OCI-LY1 (cell line): ENCODE measurements around the gene FAM72C.
"Not testable (repeated sequence)": the region's sequence is repeated elsewhere in the genome, so short reads cannot be mapped to it uniquely, and the experiment has no call there.

Experiments used
- H2AFZ ChIP-seq: fragments of 200-600 bp; sonication (generic), shearing (Covaris generic); 2 replicates; pipeline ENCODE4 v1.6.0; 2014; ENCODE audit warnings: antibody characterized with exemption, mild to moderate bottlenecking, low read length
- H3F3A ChIP-seq: fragments of 200-600 bp; sonication (generic), shearing (Covaris generic); 2 replicates; pipeline ENCODE4 v1.6.0; 2014; ENCODE audit warnings: mild to moderate bottlenecking, antibody characterized with exemption, low read length, moderate library complexity; ENCODE audit not compliant: insufficient read depth
- H3K27ac ChIP-seq: fragments of 200-600 bp; sonication (generic); 2 replicates; pipeline ENCODE4 v1.5.1; 2014; ENCODE audit warnings: low read length, mixed run types, mild to moderate bottlenecking, low read depth; ENCODE audit not compliant: poor library complexity, severe bottlenecking
- H3K27me3 ChIP-seq: fragments of 200-600 bp; sonication (generic); 2 replicates; pipeline ENCODE4 v1.6.0; 2014; ENCODE audit warnings: antibody characterized with exemption, mild to moderate bottlenecking, low read length, moderate library complexity; ENCODE audit not compliant: insufficient read depth
- H3K36me3 ChIP-seq: fragments of 200-600 bp; sonication (generic); 2 replicates; pipeline ENCODE4 v1.6.1; 2014; ENCODE audit warnings: mild to moderate bottlenecking, antibody characterized with exemption, low read length, moderate library complexity, mixed read lengths; ENCODE audit not compliant: insufficient read depth
- H3K4me1 ChIP-seq: fragments of 200-600 bp; sonication (generic); 2 replicates; pipeline ENCODE4 v1.5.1; 2014; ENCODE audit warnings: mild to moderate bottlenecking, low read length, moderate library complexity; ENCODE audit not compliant: insufficient read depth, severe bottlenecking
- H3K4me2 ChIP-seq: fragments of 200-600 bp; sonication (generic), shearing (Covaris generic); 2 replicates; pipeline ENCODE4 v1.6.1; 2014; ENCODE audit warnings: low read length
- H3K4me3 ChIP-seq: fragments of 200-600 bp; sonication (generic); 2 replicates; pipeline ENCODE4 v1.5.1; 2014; ENCODE audit warnings: low read length, low read depth, mild to moderate bottlenecking, mixed read lengths; ENCODE audit not compliant: poor library complexity, severe bottlenecking
- H3K79me2 ChIP-seq: fragments of 200-600 bp; shearing (Covaris generic); 2 replicates; pipeline ENCODE4 v1.6.1; 2016; ENCODE audit warnings: mixed run types, low read length, mixed read lengths; ENCODE audit not compliant: insufficient read depth
- H3K9ac ChIP-seq: fragments of 200-600 bp; sonication (generic), shearing (Covaris generic); 2 replicates; pipeline ENCODE4 v1.6.1; 2014; ENCODE audit warnings: mild to moderate bottlenecking, low read length, mixed read lengths
- H3K9me2 ChIP-seq: fragments of 200-600 bp; sonication (generic), shearing (Covaris generic); 2 replicates; pipeline ENCODE4 v1.6.1; 2014; ENCODE audit warnings: low read depth, mild to moderate bottlenecking, low read length, mixed read lengths
- H3K9me3 ChIP-seq: fragments of 200-600 bp; shearing (Covaris generic); 2 replicates; pipeline ENCODE4 v1.6.1; 2014; ENCODE audit warnings: low read length, mixed read lengths
- H4K20me1 ChIP-seq: fragments of 200-600 bp; sonication (generic), shearing (Covaris generic); 2 replicates; pipeline ENCODE4 v1.6.0; 2016; ENCODE audit warnings: mild to moderate bottlenecking, low read length; ENCODE audit not compliant: insufficient read depth

Gene FAM72C

GRCh38 chr1:143973876-143974414, 2.2 kb upstream of the FAM72C start:
- not testable (repeated sequence) for H3K9me2 ChIP-seq, H3K9me3 ChIP-seq, H3K4me1 ChIP-seq, H3K79me2 ChIP-seq, H3F3A ChIP-seq, H3K27me3 ChIP-seq, H3K36me3 ChIP-seq, H3K9ac ChIP-seq, H2AFZ ChIP-seq, H4K20me1 ChIP-seq, H3K27ac ChIP-seq
- Histone ChIP-seq H3K4me3 (peak overlapping the region; percentile 49), H3K4me2 (peak overlapping the region; percentile 46; the same call in 1 of the 2 replicates)

- H3K27me3 ChIP-seq, H3F3A ChIP-seq, H3K79me2 ChIP-seq, H4K20me1 ChIP-seq, H3K4me1 ChIP-seq, H3K9me2 ChIP-seq, H3K9ac ChIP-seq, H3K36me3 ChIP-seq, H2AFZ ChIP-seq, H3K9me3 ChIP-seq, H3K27ac ChIP-seq, H3K4me3 ChIP-seq, H3K4me2 ChIP-seq: not testable (repeated sequence)
These were observed 1.1 kb upstream of the FAM72C start for GRCh38 chr1:143972753-143973326.

- H4K20me1 ChIP-seq, H3K27ac ChIP-seq, H3K79me2 ChIP-seq, H2AFZ ChIP-seq, H3K4me1 ChIP-seq, H3K4me2 ChIP-seq, H3K9me2 ChIP-seq, H3K9me3 ChIP-seq, H3K27me3 ChIP-seq, H3K9ac ChIP-seq, H3K4me3 ChIP-seq, H3K36me3 ChIP-seq, H3F3A ChIP-seq: not testable (repeated sequence)
These were observed 5.9 kb downstream of the FAM72C start for GRCh38 chr1:143965860-143966259.

- H3K4me2 ChIP-seq, H3K27ac ChIP-seq, H3F3A ChIP-seq, H3K27me3 ChIP-seq, H3K79me2 ChIP-seq, H3K9ac ChIP-seq, H3K4me3 ChIP-seq, H4K20me1 ChIP-seq, H2AFZ ChIP-seq, H3K9me2 ChIP-seq, H3K4me1 ChIP-seq, H3K9me3 ChIP-seq, H3K36me3 ChIP-seq: not testable (repeated sequence)
These were observed 7.5 kb downstream of the FAM72C start for GRCh38 chr1:143964294-143964693.

GRCh38 chr1:143955930-143956329, 15.9 kb downstream of the FAM72C start:
- not testable (repeated sequence) for H3K4me3 ChIP-seq, H3K36me3 ChIP-seq, H3K27me3 ChIP-seq, H4K20me1 ChIP-seq, H3K9me3 ChIP-seq, H3K9ac ChIP-seq, H2AFZ ChIP-seq, H3K4me2 ChIP-seq, H3F3A ChIP-seq, H3K4me1 ChIP-seq, H3K79me2 ChIP-seq, H3K9me2 ChIP-seq, H3K27ac ChIP-seq

GRCh38 chr1:143952913-143953312, 18.9 kb downstream of the FAM72C start:
- H3K27ac ChIP-seq, H3K9me2 ChIP-seq, H3K4me1 ChIP-seq, H4K20me1 ChIP-seq, H3K4me2 ChIP-seq, H2AFZ ChIP-seq, H3K27me3 ChIP-seq, H3F3A ChIP-seq, H3K9ac ChIP-seq, H3K9me3 ChIP-seq, H3K36me3 ChIP-seq, H3K79me2 ChIP-seq, H3K4me3 ChIP-seq: not testable (repeated sequence)

GRCh38 chr1:143951485-143952391, 20.0 kb downstream of the FAM72C start:
- H3K4me3 ChIP-seq: not testable (repeated sequence)

More at GRCh38 chr1:143951485-143952391, 20.0 kb downstream of the FAM72C start:
- H3K9ac ChIP-seq, H3K4me1 ChIP-seq, H3K4me2 ChIP-seq, H3F3A ChIP-seq, H2AFZ ChIP-seq, H4K20me1 ChIP-seq, H3K27ac ChIP-seq, H3K9me3 ChIP-seq, H3K36me3 ChIP-seq, H3K9me2 ChIP-seq, H3K27me3 ChIP-seq, H3K79me2 ChIP-seq: not testable (repeated sequence)
